ENCODE measurements around the gene OGFR. TPM values are rescaled to one million over a fixed set of nuclear protein-coding genes. Genes with fewer than 3 reads are reported as not detected.
"Not testable (repeated sequence)": the region's sequence is repeated elsewhere in the genome, so short reads cannot be mapped to it uniquely, and the experiment has no call there.

Gene OGFR
- total RNA-seq, 1 donor from 2014 or later, result 21.0 TPM

- ATAC-seq (no peak), DNase-seq (no peak)
- intact Hi-C loops (cut with micrococcal nuclease), result no loop called here
Observed at GRCh38 chr20:62845416-62846160, 41.0 kb downstream of the OGFR start.

DNA sequence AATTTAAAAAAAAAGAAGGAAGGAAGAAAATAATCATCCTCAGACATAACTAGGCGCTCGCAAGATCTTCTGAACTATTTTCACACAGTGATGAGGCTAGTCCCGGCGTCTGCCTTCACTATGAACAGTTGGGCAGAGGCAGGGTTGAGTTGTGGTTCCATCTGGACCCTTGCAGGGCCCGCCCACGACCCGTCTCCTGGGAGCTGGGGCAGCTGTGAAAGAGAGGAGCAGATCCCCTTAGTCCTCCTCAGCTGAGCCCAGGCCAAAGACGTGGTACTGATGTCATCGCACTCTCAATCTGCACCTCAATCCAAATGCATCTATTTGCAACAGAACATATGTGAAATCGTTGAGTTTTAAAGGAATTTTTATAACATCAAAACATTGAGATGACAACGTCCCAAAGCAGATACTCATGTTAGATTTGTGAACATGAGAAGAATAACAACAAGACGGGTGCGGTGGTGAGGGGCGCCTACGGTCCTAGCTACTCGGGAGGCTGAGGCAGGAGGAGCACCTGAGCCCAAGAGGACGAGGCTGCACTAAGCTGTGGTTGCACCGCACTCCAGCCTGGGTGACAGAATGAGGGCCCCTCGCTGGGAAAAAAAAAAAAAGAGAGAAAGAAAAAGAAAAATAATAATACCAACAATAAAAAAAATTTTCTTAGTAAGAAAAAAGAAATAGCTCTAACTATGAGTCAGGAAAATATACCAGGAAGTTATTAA is 41.7 kb downstream of the OGFR start:
- intact Hi-C loops (cut with micrococcal nuclease), result no loop called here
- ATAC-seq (peak; percentile 76), DNase-seq (peak; percentile 68)

DNA sequence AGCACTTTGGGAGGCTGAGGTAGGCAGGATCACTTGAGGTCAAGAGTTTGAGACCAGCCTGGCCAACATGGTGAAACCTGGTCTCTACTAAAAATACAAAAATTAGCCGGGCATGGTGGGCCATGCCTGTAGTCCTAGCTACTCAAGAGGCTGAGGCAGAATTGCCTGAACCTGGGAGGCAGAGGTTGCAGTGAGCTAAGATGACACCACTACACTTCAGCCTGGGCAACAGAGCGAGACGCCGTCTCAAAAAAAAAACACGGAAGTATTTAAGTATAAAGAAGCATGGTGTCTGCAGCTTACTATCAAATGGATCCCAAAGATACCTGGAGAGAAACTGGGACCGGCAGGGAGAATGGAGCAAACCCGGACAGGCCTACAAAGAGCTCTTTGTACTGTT is 44.3 kb downstream of the OGFR start:
- ATAC-seq; intact Hi-C loops (cut with micrococcal nuclease); DNase-seq: not testable (repeated sequence)

GRCh38 chr20:62849431-62849830 is 44.8 kb downstream of the OGFR start:
- no peak for DNase-seq
- intact Hi-C loops (cut with micrococcal nuclease), result no loop called here
- no peak for ATAC-seq

GRCh38 chr20:62850333-62850974 is 45.8 kb downstream of the OGFR start:
- intact Hi-C loops (cut with micrococcal nuclease), result no loop called here
- DNase-seq, result no peak
- no peak for ATAC-seq

- ATAC-seq, result no peak
- intact Hi-C loops (cut with micrococcal nuclease), result no loop called here
- no peak for DNase-seq
Observed at GRCh38 chr20:62852196-62852595, 47.6 kb downstream of the OGFR start.

GRCh38 chr20:62852841-62853240 is 48.2 kb downstream of the OGFR start:
- no peak for ATAC-seq
- intact Hi-C loops (cut with micrococcal nuclease), result no loop called here

GRCh38 chr20:62853304-62853703 is 48.7 kb downstream of the OGFR start:
- intact Hi-C loops (cut with micrococcal nuclease); DNase-seq; ATAC-seq: not testable (repeated sequence)

More at GRCh38 chr20:62852841-62853240, 48.2 kb downstream of the OGFR start:
- no peak for DNase-seq

DNA sequence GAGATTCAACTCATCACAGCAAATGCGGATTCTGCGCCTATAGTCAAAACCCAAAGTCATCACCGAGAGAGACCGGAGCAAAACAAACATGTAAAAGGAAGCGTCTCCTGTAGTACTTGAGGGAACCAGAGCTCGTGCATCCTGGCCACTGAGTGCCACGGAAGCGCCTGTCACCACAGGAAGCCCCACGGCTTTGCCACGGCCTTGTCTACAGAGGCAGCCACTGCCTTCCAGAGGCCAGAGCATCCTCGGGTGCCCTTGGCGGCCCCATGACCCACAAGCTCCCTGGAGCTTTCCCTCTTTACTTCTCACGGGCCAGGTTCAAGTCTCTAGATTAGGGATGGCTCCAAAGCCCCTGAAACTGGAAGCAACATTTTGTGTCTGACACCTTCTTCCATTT is 49.5 kb downstream of the OGFR start:
- DNase-seq (no peak), ATAC-seq (no peak)
- intact Hi-C loops (cut with micrococcal nuclease), result no loop called here

DNA sequence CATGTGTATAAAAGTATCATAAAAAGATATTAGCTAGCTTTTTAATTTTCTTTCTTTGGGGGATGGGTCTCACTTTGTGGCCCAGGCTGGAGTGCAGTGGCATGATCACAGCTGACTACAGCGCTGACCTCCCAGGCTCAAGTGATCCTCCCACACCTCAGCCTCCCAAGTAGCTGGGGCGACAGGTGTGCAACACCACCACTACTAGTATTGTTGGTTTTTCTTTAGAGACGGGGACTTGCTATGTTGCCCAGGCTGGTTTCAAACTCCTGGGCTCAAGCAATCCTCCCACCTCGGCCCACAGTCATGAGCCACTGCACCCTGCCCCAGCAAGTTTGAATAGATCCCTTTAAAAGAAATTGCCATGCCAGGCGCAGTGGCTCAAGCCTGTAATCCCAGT is 50.5 kb downstream of the OGFR start:
- intact Hi-C loops (cut with micrococcal nuclease), result no loop called here
- ATAC-seq, result no peak
- DNase-seq, result no peak

DNA sequence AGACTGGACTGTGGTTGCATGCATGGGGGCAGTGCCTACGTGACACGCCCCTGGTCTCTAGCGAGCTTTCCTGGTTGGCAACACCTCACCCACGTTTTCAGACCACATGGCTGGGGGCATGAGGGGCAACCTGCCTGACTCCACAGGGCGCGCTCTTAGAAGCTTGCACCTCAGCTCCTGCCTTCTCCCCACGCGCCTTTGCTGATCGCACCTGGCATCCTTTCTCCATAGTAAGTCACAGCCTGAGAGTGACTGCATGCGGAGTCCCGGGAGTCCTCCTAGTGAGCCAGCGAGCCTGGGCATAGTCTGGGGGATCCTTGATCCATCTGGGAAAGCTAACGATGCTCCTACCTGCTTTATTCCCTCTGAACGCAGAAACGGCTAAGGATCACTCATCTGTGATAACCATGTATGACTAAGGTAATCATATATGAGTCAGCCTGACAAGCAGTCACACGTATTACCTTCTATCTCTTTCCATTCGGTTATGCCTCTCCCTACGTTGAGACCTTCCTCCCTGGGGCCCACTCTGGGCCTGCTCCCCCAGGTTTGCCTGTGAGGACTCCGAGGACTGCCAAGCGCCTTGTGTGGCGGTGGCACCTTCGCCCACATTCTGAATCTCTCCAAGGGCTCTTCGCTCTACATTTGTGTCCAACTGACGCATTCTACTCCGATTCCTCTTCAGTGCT is 52.4 kb downstream of the OGFR start:
- intact Hi-C loops (cut with micrococcal nuclease), result no loop called here
- DNase-seq, result no peak
- no peak for ATAC-seq

GRCh38 chr20:62858058-62858830 is 53.6 kb downstream of the OGFR start:
- intact Hi-C loops (cut with micrococcal nuclease), result no loop called here
- DNase-seq (no peak), ATAC-seq (no peak)

GRCh38 chr20:62859721-62860120 is 55.1 kb downstream of the OGFR start:
- intact Hi-C loops (cut with micrococcal nuclease), result no loop called here
- peak; percentile 15 for DNase-seq
- no peak for ATAC-seq

GRCh38 chr20:62860391-62860923 is 55.8 kb downstream of the OGFR start:
- ATAC-seq (no peak), DNase-seq (peak; percentile 27)
- intact Hi-C loops (cut with micrococcal nuclease), result no loop called here

DNA sequence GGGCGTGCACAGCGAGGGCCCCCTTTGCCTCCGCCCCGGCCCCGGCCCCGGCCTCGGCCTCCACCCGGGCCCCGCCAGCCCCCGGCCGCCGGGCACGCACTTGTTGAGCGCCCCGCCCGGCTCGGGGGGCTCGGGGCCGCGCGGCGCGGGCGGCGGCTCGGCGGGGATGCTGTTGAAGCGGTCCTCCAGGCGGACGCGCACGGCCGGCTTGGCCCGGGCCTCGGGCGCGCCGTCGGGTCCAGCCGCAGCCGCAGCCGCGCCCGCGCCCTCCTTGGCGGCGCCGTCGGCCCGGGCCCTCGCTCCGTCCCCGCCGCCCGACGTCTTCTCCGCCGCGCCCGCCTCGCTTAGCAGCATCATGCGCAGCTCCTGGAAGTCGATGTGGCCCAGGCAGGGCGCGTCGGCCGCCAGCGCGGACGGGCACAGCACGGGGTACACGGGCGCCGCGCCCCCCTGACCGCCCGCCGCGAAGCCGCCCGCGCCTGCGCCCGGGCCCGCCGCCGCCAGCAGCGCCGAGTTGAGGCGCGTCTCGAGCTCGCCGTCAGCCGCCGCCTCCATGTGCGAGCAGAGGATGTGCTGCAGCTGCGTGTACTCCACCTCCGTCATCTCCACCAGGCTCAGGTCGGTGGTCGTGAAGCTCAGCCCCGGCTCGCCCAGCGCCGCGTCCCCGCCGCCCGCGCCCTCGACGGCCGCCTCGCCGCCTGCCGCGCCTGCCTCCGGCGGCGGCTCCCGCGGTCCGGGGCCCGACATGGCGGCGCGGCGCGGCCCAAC is 56.5 kb downstream of the OGFR start:
- DNase-seq, result peak; percentile 53
- intact Hi-C loops (cut with micrococcal nuclease), result no loop called here

DNA sequence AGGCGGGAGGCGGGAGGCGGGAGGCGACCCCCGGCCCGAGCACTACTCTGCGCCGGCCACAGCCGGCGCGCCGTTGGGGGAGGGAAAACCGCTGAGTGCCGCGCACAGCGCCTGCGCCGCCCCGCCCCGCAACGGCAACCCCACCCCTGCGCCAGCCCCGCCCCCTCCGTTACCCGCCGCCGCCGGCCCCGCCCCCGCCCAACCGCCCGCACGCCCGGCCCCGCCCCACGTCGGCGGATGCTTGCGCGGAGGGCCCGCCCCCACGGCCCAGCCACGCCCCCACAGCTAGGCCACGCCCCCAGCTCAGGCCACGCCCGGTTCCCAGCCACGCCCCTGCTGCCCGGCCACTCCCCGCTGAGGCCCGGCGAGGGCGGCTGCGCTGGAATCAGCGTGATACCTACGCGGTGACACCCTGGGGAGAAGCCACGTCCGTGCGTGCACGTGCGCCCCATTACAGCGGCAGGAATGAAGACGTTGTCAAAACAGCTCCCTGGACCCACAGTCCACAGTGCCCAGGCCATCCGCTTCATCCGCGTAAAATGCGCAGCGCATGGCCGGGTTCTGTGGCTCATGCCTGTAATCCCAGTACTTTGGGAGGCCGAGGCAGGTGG is 57.2 kb downstream of the OGFR start, which contains the start of gene TCFL5:
TSS of gene TCFL5 (minus strand) at position 97 of the 611 bp plus-strand sequence. CDS start 152 bp downstream, outside the sequence.
- peak; percentile 99 for ATAC-seq
- intact Hi-C loops (cut with micrococcal nuclease), result no loop called here

More for the DNA sequence above, 56.5 kb downstream of the OGFR start:
- ATAC-seq, result no peak

More for the DNA sequence above, 57.2 kb downstream of the OGFR start, which contains the start of gene TCFL5:
- peak; percentile 93 for DNase-seq
